SK-N-MC (cell line): ENCODE data around the gene RAC2.

Experiments used
- DNase-seq: peaks from one replicate; pipeline ENCODE4 v3.0.0-alpha.2; 2011; ENCODE audit warnings: low read depth, low spot score
- H3K27ac ChIP-seq: fragments of 200-600 bp; sonication (generic); 2 replicates; pipeline ENCODE4 v1.5.1; 2016; ENCODE audit warnings: mixed run types
- H3K36me3 ChIP-seq: fragments of 200-600 bp; sonication (generic); 2 replicates; pipeline ENCODE4 v1.6.1; 2017; ENCODE audit warnings: antibody characterized with exemption, low read length, mixed read lengths; ENCODE audit not compliant: insufficient read depth
- H3K4me3 ChIP-seq: fragments of 200-600 bp; sonication (generic); 2 replicates; pipeline ENCODE4 v1.5.1; 2016
- H3K9ac ChIP-seq: fragments of 200-600 bp; sonication (generic); 2 replicates; pipeline ENCODE4 v1.8.0; 2017; ENCODE audit warnings: mixed run types, mixed read lengths; ENCODE audit not compliant: insufficient read length
- H3K9me3 ChIP-seq: fragments of 200-600 bp; sonication (generic); 2 replicates; pipeline ENCODE4 v1.6.1; 2017; ENCODE audit warnings: low read depth, mild to moderate bottlenecking, antibody characterized with exemption, low read length, moderate library complexity, mixed read lengths
- EZH2 ChIP-seq: fragments of 200-600 bp; sonication (generic); IDR thresholded peaks from one replicate; pipeline ENCODE4 v1.6.1; 2017; ENCODE audit warnings: antibody characterized with exemption
- FOXP2 ChIP-seq: optimal IDR thresholded peaks from 2 replicates; pipeline ENCODE3; 2011; ENCODE audit warnings: mild to moderate bottlenecking, moderate library complexity; ENCODE audit not compliant: insufficient read depth; ENCODE audit errors: extremely low read length, control extremely low read depth
- POLR2AphosphoS5 ChIP-seq: IDR thresholded peaks from 2 replicates; pipeline ENCODE4 v1.6.1; 2012; ENCODE audit warnings: mild to moderate bottlenecking, low read depth, low read length, borderline replicate concordance

RAC2 gene

DNA sequence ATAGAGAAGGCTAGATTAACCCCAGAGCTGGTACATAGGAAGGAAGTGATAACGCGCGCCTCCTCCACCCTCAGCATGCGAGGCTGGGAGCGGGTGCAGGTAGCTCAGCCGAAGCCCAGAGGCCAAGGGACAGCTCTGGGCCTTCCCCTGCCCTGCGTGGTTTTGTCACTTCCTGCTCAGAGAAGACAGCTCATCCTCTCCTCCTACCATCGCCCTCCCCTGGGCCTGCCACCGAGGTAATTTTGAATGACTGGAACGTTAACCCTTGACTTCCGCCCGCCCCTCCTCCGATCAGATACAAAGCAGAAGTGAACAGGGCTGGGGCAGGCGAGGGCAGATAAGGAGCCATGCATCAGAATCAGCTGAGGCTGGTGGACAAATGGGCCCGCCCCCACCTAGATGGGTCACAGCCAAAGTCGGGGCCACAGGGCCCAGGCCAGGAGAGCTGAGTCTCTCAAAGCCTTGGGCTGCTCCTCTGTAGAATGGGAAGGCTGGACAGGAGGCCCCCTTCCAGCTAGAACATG is 1.6 kb downstream of the RAC2 start:
- no peak for TF ChIP-seq EZH2
- no peak for TF ChIP-seq POLR2AphosphoS5
- TF ChIP-seq FOXP2, result no peak
- DNase-seq, result no peak
- H3K36me3 ChIP-seq, result no peaks in the 10 kb centered on the region
- no peaks in the 10 kb centered on the region for H3K9me3 ChIP-seq
- H3K27ac ChIP-seq, result no peak overlapping the region
- H3K9ac ChIP-seq, result no peak overlapping the region
- H3K4me3 ChIP-seq, result no peak overlapping the region

DNA sequence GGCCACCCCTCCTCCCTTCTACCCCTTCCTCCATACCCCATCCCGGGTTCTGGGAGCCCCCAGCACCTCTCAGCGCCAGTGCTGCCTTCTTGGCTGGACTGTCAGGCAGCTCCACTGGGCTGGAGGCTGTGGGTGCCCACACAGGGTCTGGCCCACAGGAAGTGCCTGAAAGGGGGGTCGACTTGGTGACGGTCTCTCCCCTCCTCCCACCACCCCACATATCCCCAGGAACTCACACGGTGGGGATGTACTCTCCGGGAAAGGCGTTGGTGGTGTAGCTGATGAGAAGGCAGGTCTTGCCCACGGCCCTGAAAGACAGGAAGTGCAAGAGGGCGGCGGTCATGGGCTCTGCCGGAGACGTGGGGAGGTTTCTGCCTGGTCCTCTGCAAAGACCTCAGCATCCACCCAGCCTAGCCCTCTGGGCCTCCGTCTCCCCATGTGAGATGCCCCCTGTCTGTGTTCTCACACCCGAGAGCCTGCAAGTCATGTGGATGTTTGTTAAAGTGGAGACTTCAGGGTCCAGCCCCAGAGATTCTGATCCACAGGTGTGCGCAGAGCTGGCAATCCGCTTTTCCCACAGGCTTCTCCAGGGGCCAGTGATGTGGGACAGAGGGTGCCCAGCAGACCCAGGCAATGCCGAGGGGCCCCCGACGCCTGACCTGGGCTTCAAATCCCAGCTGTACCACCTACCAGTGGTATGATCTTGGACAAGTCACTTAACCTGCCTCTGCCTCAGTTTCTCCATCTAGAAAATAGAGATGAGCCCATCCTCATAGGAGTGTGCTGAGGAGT is 2.5 kb downstream of the RAC2 start:
- no peak for TF ChIP-seq FOXP2
- no peak for DNase-seq
- H3K9me3 ChIP-seq, result no peaks in the 10 kb centered on the region
- H3K4me3 ChIP-seq, result no peak overlapping the region
- no peak overlapping the region for H3K9ac ChIP-seq
- H3K36me3 ChIP-seq, result no peaks in the 10 kb centered on the region
- H3K27ac ChIP-seq, result no peak overlapping the region

DNA sequence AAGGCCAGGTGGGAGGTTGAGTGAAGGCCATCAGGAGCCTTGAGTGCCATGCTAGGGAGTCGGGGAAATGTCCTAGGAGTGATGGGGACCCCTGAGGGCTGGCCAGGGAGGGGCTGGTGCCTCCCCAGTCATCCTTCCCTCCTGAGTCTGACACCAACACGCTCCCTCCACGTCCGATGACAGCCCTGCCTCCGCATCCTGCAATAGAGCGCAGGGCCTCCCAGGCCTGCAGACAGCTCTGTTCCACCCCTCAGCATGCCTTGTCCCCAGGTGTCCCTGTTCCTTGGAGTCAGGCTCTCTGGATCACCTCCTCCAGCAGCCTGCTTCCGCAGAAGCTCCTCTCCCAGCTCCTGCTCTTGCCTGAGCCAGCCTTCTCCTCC is 3.1 kb downstream of the RAC2 start:
- TF ChIP-seq POLR2AphosphoS5 (no peak), EZH2 (no peak), FOXP2 (no peak)
- no peak for DNase-seq
- Histone ChIP-seq H3K4me3 (no peak overlapping the region), H3K27ac (no peak overlapping the region), H3K9me3 (no peaks in the 10 kb centered on the region), H3K36me3 (no peaks in the 10 kb centered on the region), H3K9ac (no peak overlapping the region)

DNA sequence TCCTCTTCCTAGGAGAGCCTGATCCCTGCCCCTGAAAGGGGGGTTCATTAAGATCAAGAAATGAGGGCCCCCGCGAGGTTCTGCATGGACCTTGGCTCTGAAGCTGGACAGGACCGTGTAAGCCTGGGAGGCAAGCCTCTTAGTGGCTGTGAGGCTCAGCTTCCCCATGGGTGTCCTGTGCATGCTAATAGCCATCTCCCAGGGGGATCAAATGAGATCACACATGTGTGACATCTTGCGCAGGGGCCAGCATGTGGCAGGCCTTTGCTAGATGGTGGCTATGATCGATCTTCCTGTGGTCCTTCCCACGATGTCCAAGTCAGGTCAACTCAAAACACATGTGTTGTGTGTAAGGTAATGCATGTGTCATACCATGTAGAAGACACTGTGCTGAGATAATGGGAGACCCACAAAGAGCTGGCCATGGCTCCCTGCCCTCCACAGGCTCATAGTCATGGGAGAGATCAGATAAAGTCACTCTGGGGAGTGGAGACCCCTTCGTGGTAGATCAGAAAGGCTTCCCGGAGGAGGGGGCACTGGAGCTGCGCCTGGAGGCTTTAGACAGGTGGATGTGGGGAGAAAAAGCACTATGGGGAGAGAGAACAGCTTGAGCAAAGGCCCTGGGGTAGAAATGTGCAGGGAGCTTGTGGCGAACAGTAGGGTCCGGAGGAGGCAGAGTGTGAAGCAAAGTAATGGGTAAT is 3.7 kb downstream of the RAC2 start:
- Histone ChIP-seq H3K9ac (no peak overlapping the region), H3K9me3 (no peaks in the 10 kb centered on the region), H3K4me3 (no peak overlapping the region), H3K27ac (no peak overlapping the region), H3K36me3 (no peaks in the 10 kb centered on the region)
- DNase-seq, result no peak
- TF ChIP-seq FOXP2 (no peak), EZH2 (no peak), POLR2AphosphoS5 (no peak)

DNA sequence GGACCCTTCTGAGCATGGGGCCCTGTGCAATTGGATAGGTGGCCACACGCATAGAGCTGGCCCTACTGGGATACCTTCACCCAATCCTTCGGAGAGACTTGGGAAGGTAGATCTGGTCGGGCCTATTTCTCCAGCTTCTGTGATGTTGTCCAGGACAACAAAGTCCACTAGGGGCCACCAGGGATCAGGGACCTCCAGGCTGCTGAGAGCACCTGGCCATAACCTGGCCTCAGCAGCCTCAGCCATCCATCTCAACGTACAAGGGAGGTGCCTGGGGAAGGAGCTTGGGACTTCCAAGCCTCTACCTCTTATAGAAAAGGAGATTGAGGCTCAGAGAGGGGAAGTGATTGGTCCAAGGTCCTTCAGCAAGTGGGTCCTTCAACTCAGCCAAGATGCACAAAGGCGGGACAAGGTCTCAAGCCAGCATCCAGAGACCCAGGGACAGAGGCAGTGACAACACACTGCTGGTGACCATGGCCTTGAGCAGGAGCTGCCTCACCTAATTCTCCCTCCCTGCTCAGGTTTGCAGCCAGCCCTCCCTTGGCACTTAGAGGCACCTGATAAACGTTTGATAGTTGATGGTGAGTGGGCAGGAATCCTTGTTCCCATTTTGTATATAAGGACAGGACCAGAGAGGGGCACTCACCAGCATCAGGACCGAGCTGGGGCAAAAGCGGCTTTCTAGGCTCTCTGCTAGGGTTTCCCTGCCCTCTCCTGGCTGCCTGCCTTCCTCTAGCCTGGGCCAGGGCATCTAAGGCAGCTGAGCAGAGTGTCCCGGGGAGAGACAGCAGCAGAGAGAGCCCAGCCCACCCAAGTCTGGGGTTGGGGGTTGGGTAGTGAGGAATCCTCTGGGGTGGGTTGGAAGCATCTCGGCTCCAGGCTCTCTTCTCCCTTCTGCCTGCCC is 4.5 kb downstream of the RAC2 start:
- no peak overlapping the region for H3K4me3 ChIP-seq
- no peak overlapping the region for H3K27ac ChIP-seq
- no peak for DNase-seq
- no peaks in the 10 kb centered on the region for H3K9me3 ChIP-seq
- H3K36me3 ChIP-seq, result no peaks in the 10 kb centered on the region
- TF ChIP-seq EZH2 (no peak), POLR2AphosphoS5 (no peak), FOXP2 (no peak)
- no peak overlapping the region for H3K9ac ChIP-seq

DNA sequence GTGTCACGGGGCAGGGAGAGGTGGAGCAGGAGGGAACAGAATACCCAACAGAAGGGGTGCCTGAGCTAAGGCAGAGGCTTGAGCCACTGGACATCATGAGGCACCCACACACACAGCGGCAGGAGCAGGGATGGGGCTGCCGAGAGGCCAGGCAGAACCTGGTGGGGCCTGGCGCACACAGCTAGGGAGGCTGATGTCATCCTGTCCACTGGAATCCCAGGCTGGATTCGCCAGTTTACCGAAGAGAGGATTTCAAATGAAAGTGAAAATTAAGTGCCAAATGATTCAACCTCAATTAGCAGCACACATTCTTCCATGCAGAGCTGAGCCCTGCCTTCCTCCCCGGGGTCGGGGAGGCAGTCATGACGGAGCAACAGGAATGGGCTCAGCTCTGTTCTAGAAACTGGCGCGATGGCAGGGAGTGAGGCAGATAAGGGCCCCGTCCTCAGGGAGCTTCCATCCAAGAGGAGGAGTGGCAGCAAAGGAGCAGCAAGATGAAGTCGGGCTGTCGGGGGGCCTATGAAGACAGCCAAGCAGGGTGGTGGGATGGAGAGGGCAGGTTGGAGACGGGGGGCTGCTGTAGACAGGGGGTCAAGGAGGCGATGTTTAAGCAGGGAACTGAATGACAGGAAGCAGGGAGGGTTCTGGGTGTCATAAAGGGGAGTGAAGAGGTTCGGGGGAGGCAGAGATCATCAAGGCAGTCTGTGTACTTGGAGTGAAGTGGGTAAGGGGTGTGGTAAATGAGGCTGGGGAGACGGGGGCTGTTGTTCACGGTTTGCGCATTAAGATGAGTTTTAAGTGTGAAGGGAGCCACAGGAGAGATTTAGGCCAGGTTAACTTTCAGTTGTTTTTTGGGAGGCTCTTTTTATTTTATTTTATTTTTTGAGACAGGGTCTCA is 6.4 kb downstream of the RAC2 start:
- Histone ChIP-seq H3K9ac (no peak overlapping the region), H3K27ac (no peak overlapping the region), H3K36me3 (no peaks in the 10 kb centered on the region), H3K9me3 (no peaks in the 10 kb centered on the region), H3K4me3 (no peak overlapping the region)
- TF ChIP-seq EZH2 (no peak), POLR2AphosphoS5 (no peak), FOXP2 (no peak)
- DNase-seq, result no peak

DNA sequence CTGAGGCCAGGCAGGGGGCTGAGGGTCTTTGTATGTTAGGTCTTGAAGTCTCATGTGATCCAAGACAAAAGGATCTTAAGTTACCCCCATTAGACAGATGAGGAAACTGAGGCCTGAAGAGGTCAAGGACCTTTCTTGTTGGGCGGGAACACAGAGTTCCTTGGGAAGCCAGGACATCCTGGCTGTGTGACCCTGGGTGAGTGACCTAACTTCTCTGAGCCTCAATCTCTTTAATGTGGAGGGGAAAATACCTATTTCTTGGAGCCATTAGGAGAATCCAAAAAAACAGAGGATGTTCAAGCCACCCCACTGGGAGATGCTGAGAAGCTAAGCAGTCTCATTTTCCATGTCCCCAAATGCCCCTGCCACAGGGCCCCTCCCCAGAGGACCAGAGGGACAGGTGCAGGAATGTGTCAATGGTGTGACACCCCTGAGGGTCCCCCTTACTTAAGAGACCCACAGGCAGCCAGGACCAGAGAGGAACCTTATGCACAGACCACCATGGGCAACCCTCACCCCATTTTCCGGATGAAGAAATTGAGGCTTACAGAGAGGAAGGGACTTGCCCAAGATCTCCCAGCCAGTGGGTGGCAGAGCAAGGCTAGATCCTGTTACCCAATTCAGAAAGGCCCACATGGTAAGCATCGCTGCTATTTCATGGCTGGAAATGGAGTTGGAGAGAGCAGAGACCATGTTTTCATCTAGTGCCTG is 8.0 kb downstream of the RAC2 start:
- DNase-seq, result no peak
- Histone ChIP-seq H3K27ac (no peak overlapping the region), H3K9ac (no peak overlapping the region), H3K9me3 (no peaks in the 10 kb centered on the region), H3K4me3 (no peak overlapping the region), H3K36me3 (no peaks in the 10 kb centered on the region)
- TF ChIP-seq FOXP2 (no peak), EZH2 (no peak), POLR2AphosphoS5 (no peak)
